Esophagus muscularis mucosa (tissue), 4 donors: ENCODE results near the gene SFTPA2.
"Not testable (repeated sequence)": the region's sequence is repeated elsewhere in the genome, so short reads cannot be mapped to it uniquely, and the experiment has no call there.

ENCODE experiments used
- CTCF ChIP-seq, 3 experiments: fragments of 200-600 bp in 2 of 3; fragments of 450-650 bp in 1 of 3; sonication (generic) in 2 of 3; IDR thresholded peaks; one replicate each; pipeline ENCODE4 v1.5.1; 2017 to 2019; ENCODE audit warnings: antibody characterized with exemption in 3 of 3, mild to moderate bottlenecking in 2 of 3, moderate library complexity in 1 of 3
- EP300 ChIP-seq: sonication (generic); formaldehyde crosslinking; IDR thresholded peaks from one replicate; pipeline ENCODE4 v1.6.1; 2017; ENCODE audit warnings: antibody characterized with exemption
- POLR2A ChIP-seq: fragments of 450-650 bp; IDR thresholded peaks from one replicate; pipeline ENCODE4 v1.6.1; 2017; ENCODE audit warnings: antibody characterized with exemption, moderate library complexity, mild to moderate bottlenecking, low read depth
- POLR2AphosphoS5 ChIP-seq, 2 donors: sonication (generic); formaldehyde crosslinking; IDR thresholded peaks; one replicate each; pipeline ENCODE4 v1.6.1; 2017; ENCODE audit warnings: antibody characterized with exemption in 2 of 2

GRCh38 chr10:79509934-79510508 lies 50.2 kb downstream of the SFTPA2 start:
- TF ChIP-seq POLR2A; CTCF (IDR thresholded peaks at IDR 0.05); EP300; POLR2AphosphoS5 (IDR thresholded peaks at IDR 0.05): not testable (repeated sequence)
